Naive thymus-derived CD4-positive, alpha-beta T cell (primary cell): ENCODE data around the gene NRK. TPM values are rescaled to one million over a fixed set of nuclear protein-coding genes. Genes with fewer than 3 reads are reported as not detected.
A peak's percentile ranks its signal among the peaks of the same experiment; 100 is the strongest.

ENCODE experiments used
- ATAC-seq: fragments of 150-1000 bp; cut with Tn5 transposase; 2 replicates; pipeline ENCODE4 v1.10.0; 2021; ENCODE audit warnings: mild to moderate bottlenecking, moderate library complexity
- CTCF ChIA-PET: fragments of 350-600 bp; sonication (Branson Sonifier 250); formaldehyde crosslinking; loops from one replicate; lab custom pipeline; 2021; ENCODE audit warnings: antibody characterized with exemption; lab: Charles Lee
- POLR2A ChIA-PET: fragments of 350-600 bp; sonication (Branson Sonifier 250); formaldehyde crosslinking; loops from one replicate; lab custom pipeline; 2021; ENCODE audit warnings: antibody characterized with exemption, inconsistent platforms; lab: Charles Lee
- DNase-seq, 9 donors: peaks; one replicate each; pipeline versions ENCODE4 v3.0.0 to v3.0.0-alpha.2; 2020 to 2022; ENCODE audit warnings: mixed read lengths in 1 of 9
- H3K27ac ChIP-seq: one replicate; pipeline ENCODE4 v1.7.0; 2013; ENCODE audit warnings: mild to moderate bottlenecking, low read depth, low read length, moderate library complexity
- H3K27me3 ChIP-seq, 2 donors: one replicate each; pipeline ENCODE4 v1.7.0; 2013; ENCODE audit warnings: low read length in 2 of 2, mild to moderate bottlenecking in 2 of 2, moderate library complexity in 2 of 2; ENCODE audit not compliant: control insufficient read depth in 2 of 2, insufficient read depth in 2 of 2
- H3K36me3 ChIP-seq, 3 experiments: 1 replicate in 2 of 3; 2 replicates in 1 of 3; pipeline ENCODE4 v1.7.0; 2013; ENCODE audit warnings: low read length in 3 of 3, mild to moderate bottlenecking in 3 of 3, moderate library complexity in 1 of 3; ENCODE audit not compliant: insufficient read depth in 3 of 3, control insufficient read depth in 2 of 3
- H3K4me1 ChIP-seq, 2 donors: one replicate each; pipeline ENCODE4 v1.7.0; 2013; ENCODE audit warnings: low read length in 2 of 2, mild to moderate bottlenecking in 2 of 2, moderate library complexity in 1 of 2; ENCODE audit not compliant: control insufficient read depth in 2 of 2, insufficient read depth in 2 of 2
- H3K4me3 ChIP-seq: 2 replicates; pipeline ENCODE4 v1.7.0; 2013; ENCODE audit warnings: mild to moderate bottlenecking, low read length
- H3K9me3 ChIP-seq, 3 experiments: 1 replicate in 2 of 3; 2 replicates in 1 of 3; pipeline ENCODE4 v1.7.0; 2013; ENCODE audit warnings: low read length in 3 of 3; ENCODE audit not compliant: control insufficient read depth in 2 of 3
- H3K27ac Mint-ChIP-seq, 9 donors: one replicate each; pipeline ENCODE4 v1.8.0; 2020 to 2022; ENCODE audit warnings: mixed read lengths in 9 of 9, mild to moderate bottlenecking in 8 of 9, moderate library complexity in 5 of 9, inconsistent platforms in 2 of 9
- H3K27me3 Mint-ChIP-seq, 5 donors: one replicate each; pipeline ENCODE4 v1.8.0; 2021 to 2022; ENCODE audit warnings: mixed read lengths in 5 of 5, mild to moderate bottlenecking in 1 of 5
- H3K36me3 Mint-ChIP-seq, 5 donors: one replicate each; pipeline ENCODE4 v1.8.0; 2020 to 2022; ENCODE audit warnings: mixed read lengths in 5 of 5, mild to moderate bottlenecking in 3 of 5, inconsistent platforms in 1 of 5
- H3K4me1 Mint-ChIP-seq, 7 donors: one replicate each; pipeline ENCODE4 v1.8.0; 2020 to 2022; ENCODE audit warnings: mixed read lengths in 7 of 7, mild to moderate bottlenecking in 3 of 7, inconsistent platforms in 1 of 7
- H3K4me3 Mint-ChIP-seq, 10 donors: one replicate each; pipeline ENCODE4 v1.8.0; 2020 to 2022; ENCODE audit warnings: mild to moderate bottlenecking in 10 of 10, mixed read lengths in 10 of 10, moderate library complexity in 6 of 10, inconsistent platforms in 2 of 10
- H3K9me3 Mint-ChIP-seq, 11 donors: one replicate each; pipeline ENCODE4 v1.8.0; 2020 to 2022; ENCODE audit warnings: mixed read lengths in 11 of 11, mild to moderate bottlenecking in 4 of 11, inconsistent platforms in 1 of 11, moderate library complexity in 1 of 11
- intact Hi-C, 2 donors: fragments of 100-400 bp; cut with micrococcal nuclease; formaldehyde crosslinking; loops; one replicate each; pipeline ENCODE4 v1.15.1; 2023
- polyA plus RNA-seq, 2 donors: library from polyadenylated mRNA; unstranded; fragments of 300-500 nt; fragmentation: Illumina TruSeq; gene quantifications; one replicate each; pipeline ENCODE4 v1.2.3, GENCODE V29; 2021
- total RNA-seq, 6 experiments: library from RNA in 5 of 6; stranded (reverse) in 5 of 6; gene quantifications; 1 replicate in 5 of 6; 2 replicates in 1 of 6; pipeline ENCODE4 v1.2.3 and lab custom pipeline; 2021 to 2026

The NRK gene
- total and polyA plus RNA-seq, 7 experiments from 2014 or later: not detected

DNA sequence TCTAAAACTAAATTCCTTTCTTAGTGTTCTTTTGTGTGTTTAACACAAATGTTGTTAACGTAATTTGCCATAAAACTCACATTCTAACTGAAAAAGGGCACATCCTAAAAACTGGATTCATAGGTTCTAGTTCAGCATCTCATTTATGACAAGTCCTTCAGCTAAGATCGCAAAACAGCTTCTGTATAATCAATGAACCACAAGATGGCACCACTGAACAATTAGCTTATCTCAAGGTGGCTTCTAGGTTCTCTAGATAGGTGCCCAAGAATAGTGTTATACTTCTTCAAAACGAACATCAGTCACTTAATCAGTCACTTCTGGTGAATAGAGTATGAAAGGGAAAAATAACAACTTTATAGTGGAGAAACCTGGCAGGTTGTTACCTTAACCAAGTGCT is 54.3 kb downstream of the NRK start:
- Mint-ChIP-seq H3K4me3 (no peak overlapping the region), H3K9me3 (peaks cover 0 to 3% (median 0%) of the 10 kb centered on the region in 11 donors), H3K36me3 (no peaks in the 10 kb centered on the region), H3K4me1 (no peaks in the 10 kb centered on the region), H3K27me3 (no peaks in the 10 kb centered on the region), H3K27ac (no peak overlapping the region)
- Histone ChIP-seq H3K9me3 (no peaks in the 10 kb centered on the region), H3K36me3 (no peaks in the 10 kb centered on the region), H3K4me1 (no peaks in the 10 kb centered on the region), H3K4me3 (no peak overlapping the region), H3K27ac (no peak overlapping the region), H3K27me3 (no peaks in the 10 kb centered on the region)
- ATAC-seq: no peak
- CTCF ChIA-PET: no interaction called here
- POLR2A ChIA-PET: no interaction called here
- intact Hi-C loops: loop anchor here in 1 of 2 donors (10.0 kb wide), 1 partner anchor 518 kb away; no protein-coding TSS in a partner anchor
- peak in 1 of 9 donors; percentile 1 for DNase-seq

- no peak overlapping the region for H3K4me3 Mint-ChIP-seq
- ChIA-PET CTCF (no interaction called here), POLR2A (no interaction called here)
- DNase-seq: no peak
- intact Hi-C loops: no loop called here
- no peak for ATAC-seq
- H3K9me3 ChIP-seq: no peaks in the 10 kb centered on the region
- no peak overlapping the region for H3K27ac ChIP-seq
- no peaks in the 10 kb centered on the region for H3K27me3 Mint-ChIP-seq
- H3K27ac Mint-ChIP-seq: no peak overlapping the region
- H3K4me1 Mint-ChIP-seq: no peaks in the 10 kb centered on the region
- H3K4me1 ChIP-seq: no peaks in the 10 kb centered on the region
- H3K9me3 Mint-ChIP-seq: peaks cover 0 to 4% (median 0%) of the 10 kb centered on the region in 11 donors
- H3K36me3 Mint-ChIP-seq: no peaks in the 10 kb centered on the region
- H3K4me3 ChIP-seq: no peak overlapping the region
- no peaks in the 10 kb centered on the region for H3K36me3 ChIP-seq
- no peaks in the 10 kb centered on the region for H3K27me3 ChIP-seq
These were observed 58.2 kb downstream of the NRK start for GRCh38 chrX:105880491-105880890.

GRCh38 chrX:105882581-105883275 is 60.4 kb downstream of the NRK start:
- Histone ChIP-seq H3K27me3 (no peaks in the 10 kb centered on the region), H3K36me3 (no peaks in the 10 kb centered on the region), H3K27ac (no peak overlapping the region), H3K4me3 (no peak overlapping the region), H3K4me1 (no peaks in the 10 kb centered on the region), H3K9me3 (no peaks in the 10 kb centered on the region)
- intact Hi-C loops: no loop called here
- CTCF ChIA-PET: no interaction called here
- no peak for DNase-seq
- Mint-ChIP-seq H3K27me3 (no peaks in the 10 kb centered on the region), H3K36me3 (no peaks in the 10 kb centered on the region), H3K27ac (no peak overlapping the region), H3K4me1 (no peaks in the 10 kb centered on the region), H3K4me3 (no peak overlapping the region), H3K9me3 (peaks cover 0 to 4% (median 0%) of the 10 kb centered on the region in 11 donors)
- no peak for ATAC-seq
- POLR2A ChIA-PET: no interaction called here

GRCh38 chrX:105894721-105895120 is 72.4 kb downstream of the NRK start:
- POLR2A ChIA-PET: no interaction called here
- no peaks in the 10 kb centered on the region for H3K36me3 ChIP-seq
- H3K36me3 Mint-ChIP-seq: no peaks in the 10 kb centered on the region

GRCh38 chrX:105909576-105909975 is 87.2 kb downstream of the NRK start:
- ATAC-seq: no peak
- H3K27me3 Mint-ChIP-seq: no peaks in the 10 kb centered on the region
- peaks cover 0 to 2% (median 0%) of the 10 kb centered on the region in 11 donors for H3K9me3 Mint-ChIP-seq

More at GRCh38 chrX:105894721-105895120, 72.4 kb downstream of the NRK start:
- Mint-ChIP-seq H3K27ac (no peak overlapping the region), H3K4me1 (no peaks in the 10 kb centered on the region), H3K4me3 (no peak overlapping the region), H3K27me3 (no peaks in the 10 kb centered on the region), H3K9me3 (peaks cover 0 to 3% (median 0%) of the 10 kb centered on the region in 11 donors)
- H3K9me3 ChIP-seq: no peaks in the 10 kb centered on the region
- CTCF ChIA-PET: no interaction called here
- DNase-seq (no peak), ATAC-seq (no peak)
- no peak overlapping the region for H3K4me3 ChIP-seq
- no peak overlapping the region for H3K27ac ChIP-seq
- intact Hi-C loops: no loop called here
- no peaks in the 10 kb centered on the region for H3K4me1 ChIP-seq
- H3K27me3 ChIP-seq: no peaks in the 10 kb centered on the region

GRCh38 chrX:105910563-105911105 is 88.3 kb downstream of the NRK start:
- CTCF ChIA-PET: no interaction called here
- Mint-ChIP-seq H3K9me3 (peaks cover 0 to 2% (median 0%) of the 10 kb centered on the region in 11 donors), H3K4me3 (no peak overlapping the region), H3K36me3 (no peaks in the 10 kb centered on the region), H3K4me1 (no peaks in the 10 kb centered on the region), H3K27me3 (no peaks in the 10 kb centered on the region), H3K27ac (no peak overlapping the region)
- H3K27ac ChIP-seq: no peak overlapping the region
- intact Hi-C loops: no loop called here
- POLR2A ChIA-PET: no interaction called here
- no peaks in the 10 kb centered on the region for H3K27me3 ChIP-seq
- no peak overlapping the region for H3K4me3 ChIP-seq
- H3K9me3 ChIP-seq: no peaks in the 10 kb centered on the region
- H3K36me3 ChIP-seq: no peaks in the 10 kb centered on the region
- no peak for ATAC-seq
- DNase-seq: no peak
- no peaks in the 10 kb centered on the region for H3K4me1 ChIP-seq

More at GRCh38 chrX:105909576-105909975, 87.2 kb downstream of the NRK start:
- ChIA-PET POLR2A (no interaction called here), CTCF (no interaction called here)
- no peaks in the 10 kb centered on the region for H3K4me1 Mint-ChIP-seq
- H3K27me3 ChIP-seq: no peaks in the 10 kb centered on the region
- H3K36me3 Mint-ChIP-seq: no peaks in the 10 kb centered on the region
- no peak overlapping the region for H3K27ac Mint-ChIP-seq
- H3K27ac ChIP-seq: no peak overlapping the region
- no peaks in the 10 kb centered on the region for H3K36me3 ChIP-seq
- H3K4me1 ChIP-seq: no peaks in the 10 kb centered on the region
- no peak overlapping the region for H3K4me3 Mint-ChIP-seq
- intact Hi-C loops: no loop called here
- DNase-seq: no peak
- H3K9me3 ChIP-seq: no peaks in the 10 kb centered on the region
- no peak overlapping the region for H3K4me3 ChIP-seq

- no peak for ATAC-seq
- Mint-ChIP-seq H3K36me3 (no peaks in the 10 kb centered on the region), H3K4me3 (no peak overlapping the region), H3K27ac (no peak overlapping the region), H3K4me1 (no peaks in the 10 kb centered on the region), H3K27me3 (no peaks in the 10 kb centered on the region), H3K9me3 (peaks cover 0 to 2% (median 0%) of the 10 kb centered on the region in 11 donors)
- H3K27me3 ChIP-seq: no peaks in the 10 kb centered on the region
- H3K27ac ChIP-seq: no peak overlapping the region
- no peaks in the 10 kb centered on the region for H3K9me3 ChIP-seq
- intact Hi-C loops: no loop called here
- H3K4me1 ChIP-seq: no peaks in the 10 kb centered on the region
- POLR2A ChIA-PET: no interaction called here
- H3K4me3 ChIP-seq: no peak overlapping the region
- CTCF ChIA-PET: no interaction called here
- H3K36me3 ChIP-seq: no peaks in the 10 kb centered on the region
- DNase-seq: no peak
These were observed 122.9 kb downstream of the NRK start for GRCh38 chrX:105945266-105945665.
